OCI-LY7 (cell line): ENCODE data around the gene SLC29A2. TPM values are rescaled to one million over a fixed set of nuclear protein-coding genes. Genes with fewer than 3 reads are reported as not detected.

Experiments used
- BruUV-seq: library from RNA; stranded (reverse); fragments of 400-500 nt; replicated peaks from 2 replicates; lab custom pipeline; 2021; lab: Mats Ljungman, UMichigan
- CTCF ChIA-PET: fragments of 300-600 bp; sonication (Branson Sonifier 250); formaldehyde crosslinking; loops from one replicate; lab custom pipeline; 2022; ENCODE audit warnings: antibody characterized with exemption; ENCODE audit not compliant: unreplicated experiment; lab: Charles Lee
- POLR2A ChIA-PET: fragments of 300-600 bp; sonication (Branson Sonifier 250); formaldehyde crosslinking; loops from one replicate; lab custom pipeline; 2022; ENCODE audit warnings: antibody characterized with exemption; lab: Charles Lee
- DNase-seq: peaks from one replicate; pipeline ENCODE4 v3.0.0-alpha.2; 2015; ENCODE audit warnings: low spot score
- H2AFZ ChIP-seq: fragments of 200-600 bp; sonication (generic), shearing (Covaris generic); 2 replicates; pipeline ENCODE4 v1.6.1; 2014; ENCODE audit warnings: mild to moderate bottlenecking, antibody characterized with exemption, low read length, moderate library complexity
- H3K27ac ChIP-seq: fragments of 200-600 bp; sonication (generic); 2 replicates; pipeline ENCODE4 v1.5.1; 2014; ENCODE audit warnings: mixed run types, low read depth, mild to moderate bottlenecking, moderate library complexity, low read length, inconsistent platforms; ENCODE audit not compliant: poor library complexity, severe bottlenecking
- H3K36me3 ChIP-seq: fragments of 200-600 bp; sonication (generic); 2 replicates; pipeline ENCODE4 v1.6.1; 2014; ENCODE audit warnings: mild to moderate bottlenecking, antibody characterized with exemption, low read length, moderate library complexity, mixed read lengths; ENCODE audit not compliant: insufficient read depth
- H3K4me1 ChIP-seq: fragments of 200-600 bp; sonication (generic); 2 replicates; pipeline ENCODE4 v1.5.1; 2014; ENCODE audit warnings: mild to moderate bottlenecking, low read length; ENCODE audit not compliant: insufficient read depth, poor library complexity, severe bottlenecking
- H3K4me2 ChIP-seq: fragments of 200-600 bp; sonication (generic); 2 replicates; pipeline ENCODE4 v1.6.1; 2014; ENCODE audit warnings: mild to moderate bottlenecking, low read length
- H3K4me3 ChIP-seq: fragments of 200-600 bp; sonication (generic); 2 replicates; pipeline ENCODE4 v1.5.1; 2014; ENCODE audit warnings: mild to moderate bottlenecking, low read depth, low read length; ENCODE audit not compliant: poor library complexity, severe bottlenecking
- H3K79me2 ChIP-seq: fragments of 200-600 bp; sonication (generic); 2 replicates; pipeline ENCODE4 v1.6.1; 2016; ENCODE audit warnings: low read depth, mild to moderate bottlenecking, low read length, moderate library complexity, mixed read lengths; ENCODE audit not compliant: insufficient read depth
- H3K9me2 ChIP-seq: fragments of 200-600 bp; sonication (generic); 2 replicates; pipeline ENCODE4 v1.6.1; 2016; ENCODE audit warnings: mild to moderate bottlenecking, low read length, mixed read lengths; ENCODE audit not compliant: insufficient read depth
- H3K9me3 ChIP-seq: fragments of 200-600 bp; sonication (generic); 2 replicates; pipeline ENCODE4 v1.6.1; 2014; ENCODE audit warnings: mild to moderate bottlenecking, mixed run types, low read length, mixed read lengths
- H4K20me1 ChIP-seq: fragments of 200-600 bp; sonication (generic); 2 replicates; pipeline ENCODE4 v1.6.1; 2014; ENCODE audit warnings: mild to moderate bottlenecking, antibody characterized with exemption, low read length, moderate library complexity, mixed read lengths; ENCODE audit not compliant: insufficient read depth
- EZH2phosphoT487 ChIP-seq: fragments of 200-600 bp; sonication (generic); IDR thresholded peaks from 2 replicates; pipeline ENCODE4 v1.6.1; 2018; ENCODE audit warnings: low read depth, borderline replicate concordance, mild to moderate bottlenecking, mixed run types, antibody characterized with exemption, low read length, moderate library complexity, mixed read lengths
- intact Hi-C: fragments of 100-400 bp; cut with micrococcal nuclease; formaldehyde crosslinking; loops from one replicate; pipeline ENCODE4 v1.10.0; 2022; ENCODE audit not compliant: unreplicated experiment
- total RNA-seq, 2 experiments: library from RNA; depleted of rRNA in 1 of 2; stranded (reverse); fragments of >200 nt in 1 of 2; shearing (Covaris generic) in 1 of 2; gene quantifications; 2 replicates each; pipeline ENCODE4 v1.2.3, GENCODE V29; 2014 to 2022
- TF ChIP-seq, protein P1 (sequence below): fragments of 200-600 bp; sonication (generic); conservative IDR thresholded peaks from 2 replicates; pipeline ENCODE4 v1.5.1; 2014; ENCODE audit warnings: mild to moderate bottlenecking, antibody characterized with exemption, low read length, moderate library complexity, mixed read lengths

SLC29A2 gene
- total RNA-seq, 2 experiments from 2014 or later, result 33.6 to 56.4 TPM

DNA sequence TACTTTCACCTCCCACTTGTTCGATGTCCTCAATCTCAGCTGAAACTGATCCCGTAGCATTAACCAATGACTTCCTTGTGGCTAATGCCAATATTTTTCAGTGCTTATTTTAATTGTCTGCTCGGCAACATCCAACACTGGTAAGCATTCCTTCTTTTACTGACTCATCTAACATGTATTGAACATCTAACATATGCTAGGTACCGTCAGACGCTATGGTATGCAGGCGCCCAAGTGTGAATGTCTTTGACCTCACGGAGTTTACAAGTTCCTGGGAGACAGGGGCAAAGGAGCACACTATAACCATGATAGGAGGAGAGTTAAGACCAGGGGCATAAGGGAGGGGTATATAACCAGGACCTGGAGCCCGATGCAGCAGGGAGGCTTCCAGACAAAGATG, 28.4 kb downstream of the SLC29A2 start:
- H4K20me1 ChIP-seq, result peaks cover 4% of the 10 kb centered on the region; the same call in 1 of the 2 replicates
- peaks cover 34% of the 10 kb centered on the region for H3K36me3 ChIP-seq
- no TSS peak for BruUV-seq
- H3K27ac ChIP-seq, result no peak overlapping the region
- H3K9me3 ChIP-seq, result no peaks in the 10 kb centered on the region
- no peak overlapping the region for H3K4me3 ChIP-seq
- TF ChIP-seq EZH2phosphoT487, result no peak
- TF ChIP-seq, protein P1, sequence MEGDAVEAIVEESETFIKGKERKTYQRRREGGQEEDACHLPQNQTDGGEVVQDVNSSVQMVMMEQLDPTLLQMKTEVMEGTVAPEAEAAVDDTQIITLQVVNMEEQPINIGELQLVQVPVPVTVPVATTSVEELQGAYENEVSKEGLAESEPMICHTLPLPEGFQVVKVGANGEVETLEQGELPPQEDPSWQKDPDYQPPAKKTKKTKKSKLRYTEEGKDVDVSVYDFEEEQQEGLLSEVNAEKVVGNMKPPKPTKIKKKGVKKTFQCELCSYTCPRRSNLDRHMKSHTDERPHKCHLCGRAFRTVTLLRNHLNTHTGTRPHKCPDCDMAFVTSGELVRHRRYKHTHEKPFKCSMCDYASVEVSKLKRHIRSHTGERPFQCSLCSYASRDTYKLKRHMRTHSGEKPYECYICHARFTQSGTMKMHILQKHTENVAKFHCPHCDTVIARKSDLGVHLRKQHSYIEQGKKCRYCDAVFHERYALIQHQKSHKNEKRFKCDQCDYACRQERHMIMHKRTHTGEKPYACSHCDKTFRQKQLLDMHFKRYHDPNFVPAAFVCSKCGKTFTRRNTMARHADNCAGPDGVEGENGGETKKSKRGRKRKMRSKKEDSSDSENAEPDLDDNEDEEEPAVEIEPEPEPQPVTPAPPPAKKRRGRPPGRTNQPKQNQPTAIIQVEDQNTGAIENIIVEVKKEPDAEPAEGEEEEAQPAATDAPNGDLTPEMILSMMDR, result no peak
- H3K9me2 ChIP-seq, result no peaks in the 10 kb centered on the region
- POLR2A ChIA-PET, result no interaction called here
- H3K4me1 ChIP-seq, result peaks cover 33% of the 10 kb centered on the region
- intact Hi-C loops, result no loop called here
- no peak for DNase-seq
- H3K4me2 ChIP-seq, result peak overlapping the region; percentile 89
- no peak overlapping the region for H2AFZ ChIP-seq
- CTCF ChIA-PET, result no interaction called here
- peaks cover 15% of the 10 kb centered on the region for H3K79me2 ChIP-seq

GRCh38 chr11:66341502-66342126, 29.9 kb downstream of the SLC29A2 start:
- CTCF ChIA-PET, result interaction anchor here (1.1 kb wide), 1 partner anchor 29 kb away, joined by 3 read pairs; no protein-coding TSS in a partner anchor
- Histone ChIP-seq H3K4me3 (no peak overlapping the region), H3K36me3 (peaks cover 50% of the 10 kb centered on the region), H4K20me1 (peaks cover 4% of the 10 kb centered on the region; the same call in 1 of the 2 replicates), H2AFZ (no peak overlapping the region), H3K4me2 (no peak overlapping the region), H3K4me1 (peaks cover 31% of the 10 kb centered on the region), H3K27ac (no peak overlapping the region), H3K9me2 (no peaks in the 10 kb centered on the region), H3K9me3 (no peaks in the 10 kb centered on the region), H3K79me2 (peaks cover 15% of the 10 kb centered on the region)
- no peak for DNase-seq
- TF ChIP-seq EZH2phosphoT487, result no peak
- TF ChIP-seq, protein P1, result no peak
- BruUV-seq, result no TSS peak
- intact Hi-C loops, result no loop called here
- POLR2A ChIA-PET, result no interaction called here
